HL-60 (cell line): ENCODE data around the gene BTBD9.

Source experiments
- TF ChIP-seq, protein P1 (sequence below): IDR thresholded peaks from one replicate; pipeline ENCODE4 v1.5.1; 2011; ENCODE audit warnings: low read length, control low read depth, inconsistent platforms; ENCODE audit not compliant: insufficient read depth
- TF ChIP-seq, protein P2 (sequence below): IDR thresholded peaks from 2 replicates; pipeline ENCODE4 v1.6.1; 2012; ENCODE audit warnings: low read depth; ENCODE audit not compliant: insufficient replicate concordance

DNA sequence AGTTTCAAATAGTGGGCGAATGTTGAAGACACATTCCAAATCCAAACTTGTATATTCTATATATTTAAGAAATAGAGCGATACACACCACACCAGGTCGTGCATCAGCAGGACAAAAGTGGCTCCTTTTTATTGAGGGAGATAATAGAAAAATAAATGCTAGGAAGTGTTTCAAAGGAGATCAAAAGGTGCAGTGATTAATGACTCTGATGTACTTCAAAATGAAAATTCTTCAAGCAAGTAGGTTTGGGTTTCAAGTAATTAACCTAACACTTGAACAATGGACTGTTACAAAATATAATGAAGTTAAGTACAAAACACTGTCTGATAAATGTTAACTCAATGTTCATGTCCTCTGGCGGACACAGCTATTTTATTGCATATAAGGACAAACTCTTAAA lies 185.9 kb downstream of the BTBD9 start:
- TF ChIP-seq, protein P1, sequence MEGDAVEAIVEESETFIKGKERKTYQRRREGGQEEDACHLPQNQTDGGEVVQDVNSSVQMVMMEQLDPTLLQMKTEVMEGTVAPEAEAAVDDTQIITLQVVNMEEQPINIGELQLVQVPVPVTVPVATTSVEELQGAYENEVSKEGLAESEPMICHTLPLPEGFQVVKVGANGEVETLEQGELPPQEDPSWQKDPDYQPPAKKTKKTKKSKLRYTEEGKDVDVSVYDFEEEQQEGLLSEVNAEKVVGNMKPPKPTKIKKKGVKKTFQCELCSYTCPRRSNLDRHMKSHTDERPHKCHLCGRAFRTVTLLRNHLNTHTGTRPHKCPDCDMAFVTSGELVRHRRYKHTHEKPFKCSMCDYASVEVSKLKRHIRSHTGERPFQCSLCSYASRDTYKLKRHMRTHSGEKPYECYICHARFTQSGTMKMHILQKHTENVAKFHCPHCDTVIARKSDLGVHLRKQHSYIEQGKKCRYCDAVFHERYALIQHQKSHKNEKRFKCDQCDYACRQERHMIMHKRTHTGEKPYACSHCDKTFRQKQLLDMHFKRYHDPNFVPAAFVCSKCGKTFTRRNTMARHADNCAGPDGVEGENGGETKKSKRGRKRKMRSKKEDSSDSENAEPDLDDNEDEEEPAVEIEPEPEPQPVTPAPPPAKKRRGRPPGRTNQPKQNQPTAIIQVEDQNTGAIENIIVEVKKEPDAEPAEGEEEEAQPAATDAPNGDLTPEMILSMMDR: no peak
- TF ChIP-seq, protein P2, sequence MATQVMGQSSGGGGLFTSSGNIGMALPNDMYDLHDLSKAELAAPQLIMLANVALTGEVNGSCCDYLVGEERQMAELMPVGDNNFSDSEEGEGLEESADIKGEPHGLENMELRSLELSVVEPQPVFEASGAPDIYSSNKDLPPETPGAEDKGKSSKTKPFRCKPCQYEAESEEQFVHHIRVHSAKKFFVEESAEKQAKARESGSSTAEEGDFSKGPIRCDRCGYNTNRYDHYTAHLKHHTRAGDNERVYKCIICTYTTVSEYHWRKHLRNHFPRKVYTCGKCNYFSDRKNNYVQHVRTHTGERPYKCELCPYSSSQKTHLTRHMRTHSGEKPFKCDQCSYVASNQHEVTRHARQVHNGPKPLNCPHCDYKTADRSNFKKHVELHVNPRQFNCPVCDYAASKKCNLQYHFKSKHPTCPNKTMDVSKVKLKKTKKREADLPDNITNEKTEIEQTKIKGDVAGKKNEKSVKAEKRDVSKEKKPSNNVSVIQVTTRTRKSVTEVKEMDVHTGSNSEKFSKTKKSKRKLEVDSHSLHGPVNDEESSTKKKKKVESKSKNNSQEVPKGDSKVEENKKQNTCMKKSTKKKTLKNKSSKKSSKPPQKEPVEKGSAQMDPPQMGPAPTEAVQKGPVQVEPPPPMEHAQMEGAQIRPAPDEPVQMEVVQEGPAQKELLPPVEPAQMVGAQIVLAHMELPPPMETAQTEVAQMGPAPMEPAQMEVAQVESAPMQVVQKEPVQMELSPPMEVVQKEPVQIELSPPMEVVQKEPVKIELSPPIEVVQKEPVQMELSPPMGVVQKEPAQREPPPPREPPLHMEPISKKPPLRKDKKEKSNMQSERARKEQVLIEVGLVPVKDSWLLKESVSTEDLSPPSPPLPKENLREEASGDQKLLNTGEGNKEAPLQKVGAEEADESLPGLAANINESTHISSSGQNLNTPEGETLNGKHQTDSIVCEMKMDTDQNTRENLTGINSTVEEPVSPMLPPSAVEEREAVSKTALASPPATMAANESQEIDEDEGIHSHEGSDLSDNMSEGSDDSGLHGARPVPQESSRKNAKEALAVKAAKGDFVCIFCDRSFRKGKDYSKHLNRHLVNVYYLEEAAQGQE: no peak
